ENCODE measurements around the gene TMEM45A.
"Not testable (repeated sequence)": the region's sequence is repeated elsewhere in the genome, so short reads cannot be mapped to it uniquely, and the experiment has no call there.

The TMEM45A gene

GRCh38 chr3:100486808-100487207, 5.6 kb upstream of the TMEM45A start:
- DNase-seq = no peak

- no peak for DNase-seq
Observed at GRCh38 chr3:100489118-100489517, 3.3 kb upstream of the TMEM45A start.

GRCh38 chr3:100496711-100497261, 4.4 kb downstream of the TMEM45A start:
- DNase-seq = peak in 1 of 4 experiments; percentile 3

GRCh38 chr3:100499651-100500050, 7.2 kb downstream of the TMEM45A start:
- DNase-seq = no peak

- no peak for DNase-seq
Observed at GRCh38 chr3:100500320-100500880, 8.0 kb downstream of the TMEM45A start.

GRCh38 chr3:100503448-100503847, 11.0 kb downstream of the TMEM45A start:
- DNase-seq = peak in 3 of 4 experiments; percentile 9 to 52 (median 35)

GRCh38 chr3:100506355-100506754, 13.9 kb downstream of the TMEM45A start:
- DNase-seq = no peak

- DNase-seq = not testable (repeated sequence)
Observed at GRCh38 chr3:100509818-100510217, 17.4 kb downstream of the TMEM45A start.

- DNase-seq = no peak
Observed at GRCh38 chr3:100516232-100516631, 23.8 kb downstream of the TMEM45A start.

- DNase-seq = no peak
Observed at GRCh38 chr3:100516838-100517237, 24.4 kb downstream of the TMEM45A start.

GRCh38 chr3:100517276-100517675, 24.9 kb downstream of the TMEM45A start:
- no peak for DNase-seq

GRCh38 chr3:100518244-100518643, 25.8 kb downstream of the TMEM45A start:
- no peak for DNase-seq

- peak in 3 of 4 experiments; percentile 29 to 45 (median 36) for DNase-seq
Observed at GRCh38 chr3:100518983-100519382, 26.6 kb downstream of the TMEM45A start.

- DNase-seq = peak; percentile 53 to 82 (median 66)
Observed at GRCh38 chr3:100521439-100521845, 29.0 kb downstream of the TMEM45A start.

GRCh38 chr3:100522125-100522524, 29.7 kb downstream of the TMEM45A start:
- DNase-seq = no peak

GRCh38 chr3:100523050-100523760, 30.8 kb downstream of the TMEM45A start:
- no peak for DNase-seq

- peak in 1 of 4 experiments; percentile 6 for DNase-seq
Observed at GRCh38 chr3:100525753-100526612, 33.6 kb downstream of the TMEM45A start.

GRCh38 chr3:100526613-100527346, 34.4 kb downstream of the TMEM45A start:
- peak in 1 of 4 experiments; percentile 6 for DNase-seq

GRCh38 chr3:100527347-100527735, 34.9 kb downstream of the TMEM45A start:
- DNase-seq = no peak

- DNase-seq = no peak
Observed at GRCh38 chr3:100531093-100531492, 38.7 kb downstream of the TMEM45A start.

- DNase-seq = no peak
Observed at GRCh38 chr3:100532411-100532810, 40.0 kb downstream of the TMEM45A start.

- DNase-seq = no peak
Observed at GRCh38 chr3:100533176-100533575, 40.8 kb downstream of the TMEM45A start.
